ENCODE data around the gene PTDSS2.

- no peak for TF ChIP-seq CTCF (IDR thresholded peaks at IDR 0.05)
- TF ChIP-seq PBX3 (IDR thresholded peaks at IDR 0.05): no peak
- no peak for TF ChIP-seq FOXS1 (CRISPR knock-in tag; IDR thresholded peaks at IDR 0.05)
- TF ChIP-seq, protein P1, sequence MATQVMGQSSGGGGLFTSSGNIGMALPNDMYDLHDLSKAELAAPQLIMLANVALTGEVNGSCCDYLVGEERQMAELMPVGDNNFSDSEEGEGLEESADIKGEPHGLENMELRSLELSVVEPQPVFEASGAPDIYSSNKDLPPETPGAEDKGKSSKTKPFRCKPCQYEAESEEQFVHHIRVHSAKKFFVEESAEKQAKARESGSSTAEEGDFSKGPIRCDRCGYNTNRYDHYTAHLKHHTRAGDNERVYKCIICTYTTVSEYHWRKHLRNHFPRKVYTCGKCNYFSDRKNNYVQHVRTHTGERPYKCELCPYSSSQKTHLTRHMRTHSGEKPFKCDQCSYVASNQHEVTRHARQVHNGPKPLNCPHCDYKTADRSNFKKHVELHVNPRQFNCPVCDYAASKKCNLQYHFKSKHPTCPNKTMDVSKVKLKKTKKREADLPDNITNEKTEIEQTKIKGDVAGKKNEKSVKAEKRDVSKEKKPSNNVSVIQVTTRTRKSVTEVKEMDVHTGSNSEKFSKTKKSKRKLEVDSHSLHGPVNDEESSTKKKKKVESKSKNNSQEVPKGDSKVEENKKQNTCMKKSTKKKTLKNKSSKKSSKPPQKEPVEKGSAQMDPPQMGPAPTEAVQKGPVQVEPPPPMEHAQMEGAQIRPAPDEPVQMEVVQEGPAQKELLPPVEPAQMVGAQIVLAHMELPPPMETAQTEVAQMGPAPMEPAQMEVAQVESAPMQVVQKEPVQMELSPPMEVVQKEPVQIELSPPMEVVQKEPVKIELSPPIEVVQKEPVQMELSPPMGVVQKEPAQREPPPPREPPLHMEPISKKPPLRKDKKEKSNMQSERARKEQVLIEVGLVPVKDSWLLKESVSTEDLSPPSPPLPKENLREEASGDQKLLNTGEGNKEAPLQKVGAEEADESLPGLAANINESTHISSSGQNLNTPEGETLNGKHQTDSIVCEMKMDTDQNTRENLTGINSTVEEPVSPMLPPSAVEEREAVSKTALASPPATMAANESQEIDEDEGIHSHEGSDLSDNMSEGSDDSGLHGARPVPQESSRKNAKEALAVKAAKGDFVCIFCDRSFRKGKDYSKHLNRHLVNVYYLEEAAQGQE (IDR thresholded peaks at IDR 0.05): no peak
- TF ChIP-seq TP53 (CRISPR knock-in tag; IDR thresholded peaks at IDR 0.05): no peak
- TF ChIP-seq POLR2A (IDR thresholded peaks at IDR 0.05; ENCODE audit: low read length): no peak
- no peak for TF ChIP-seq RAD21 (conservative IDR thresholded peaks at IDR 0.05 in 1 of 2, IDR thresholded peaks at IDR 0.05 in 1 of 2)
- no peak for TF ChIP-seq CHD2 (IDR thresholded peaks at IDR 0.05; ENCODE audit: low read length, partially characterized antibody)
- TF ChIP-seq, protein P2, sequence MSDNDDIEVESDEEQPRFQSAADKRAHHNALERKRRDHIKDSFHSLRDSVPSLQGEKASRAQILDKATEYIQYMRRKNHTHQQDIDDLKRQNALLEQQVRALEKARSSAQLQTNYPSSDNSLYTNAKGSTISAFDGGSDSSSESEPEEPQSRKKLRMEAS (IDR thresholded peaks at IDR 0.05): no peak
- no peak for TF ChIP-seq SMC3 (IDR thresholded peaks at IDR 0.05)
Measured at GRCh38 chr11:487571-488021, 37.5 kb downstream of the PTDSS2 start.
